ENCODE data around the gene ADAMTS9. TPM values are rescaled to one million over a fixed set of nuclear protein-coding genes. Genes with fewer than 3 reads are reported as not detected.

ADAMTS9 gene
- polyA plus RNA-seq, 1 experiment, result 0.16 TPM

DNA sequence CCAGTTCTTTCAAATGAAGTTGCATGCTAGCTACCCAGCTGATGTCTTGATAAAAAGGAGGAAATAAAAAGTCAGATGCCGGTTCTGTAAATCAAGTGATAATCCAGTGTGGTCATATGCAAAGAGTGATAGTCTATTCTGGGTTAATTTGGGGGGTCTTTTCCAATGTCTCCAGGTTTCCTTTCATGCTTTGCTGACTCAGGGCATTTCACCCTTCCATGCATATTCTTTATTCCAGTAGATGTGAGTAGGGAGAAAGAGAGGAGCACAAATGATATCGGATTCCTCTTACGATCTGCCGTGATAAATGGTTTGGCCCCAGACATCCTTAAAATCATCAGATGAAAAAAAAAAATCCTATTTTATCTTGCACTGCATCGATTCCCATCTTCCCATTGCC, 60.8 kb downstream of the ADAMTS9 start:
- CTCF ChIA-PET, result no interaction called here
- DNase-seq (ENCODE audit: low read depth), result no peak
- Histone ChIP-seq H3K36me3 (ENCODE audit: control insufficient read depth, insufficient read depth, low read length) (no peaks in the 10 kb centered on the region), H3K4me3 (ENCODE audit: low read depth, low read length) (no peak overlapping the region), H3K27me3 (ENCODE audit: control insufficient read depth, insufficient read depth, low read length) (no peaks in the 10 kb centered on the region)
- TF ChIP-seq, protein P1, sequence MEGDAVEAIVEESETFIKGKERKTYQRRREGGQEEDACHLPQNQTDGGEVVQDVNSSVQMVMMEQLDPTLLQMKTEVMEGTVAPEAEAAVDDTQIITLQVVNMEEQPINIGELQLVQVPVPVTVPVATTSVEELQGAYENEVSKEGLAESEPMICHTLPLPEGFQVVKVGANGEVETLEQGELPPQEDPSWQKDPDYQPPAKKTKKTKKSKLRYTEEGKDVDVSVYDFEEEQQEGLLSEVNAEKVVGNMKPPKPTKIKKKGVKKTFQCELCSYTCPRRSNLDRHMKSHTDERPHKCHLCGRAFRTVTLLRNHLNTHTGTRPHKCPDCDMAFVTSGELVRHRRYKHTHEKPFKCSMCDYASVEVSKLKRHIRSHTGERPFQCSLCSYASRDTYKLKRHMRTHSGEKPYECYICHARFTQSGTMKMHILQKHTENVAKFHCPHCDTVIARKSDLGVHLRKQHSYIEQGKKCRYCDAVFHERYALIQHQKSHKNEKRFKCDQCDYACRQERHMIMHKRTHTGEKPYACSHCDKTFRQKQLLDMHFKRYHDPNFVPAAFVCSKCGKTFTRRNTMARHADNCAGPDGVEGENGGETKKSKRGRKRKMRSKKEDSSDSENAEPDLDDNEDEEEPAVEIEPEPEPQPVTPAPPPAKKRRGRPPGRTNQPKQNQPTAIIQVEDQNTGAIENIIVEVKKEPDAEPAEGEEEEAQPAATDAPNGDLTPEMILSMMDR (IDR thresholded peaks at IDR 0.05; ENCODE audit: insufficient read depth, low read depth, low read length), result no peak
- POLR2A ChIA-PET, result no interaction called here

DNA sequence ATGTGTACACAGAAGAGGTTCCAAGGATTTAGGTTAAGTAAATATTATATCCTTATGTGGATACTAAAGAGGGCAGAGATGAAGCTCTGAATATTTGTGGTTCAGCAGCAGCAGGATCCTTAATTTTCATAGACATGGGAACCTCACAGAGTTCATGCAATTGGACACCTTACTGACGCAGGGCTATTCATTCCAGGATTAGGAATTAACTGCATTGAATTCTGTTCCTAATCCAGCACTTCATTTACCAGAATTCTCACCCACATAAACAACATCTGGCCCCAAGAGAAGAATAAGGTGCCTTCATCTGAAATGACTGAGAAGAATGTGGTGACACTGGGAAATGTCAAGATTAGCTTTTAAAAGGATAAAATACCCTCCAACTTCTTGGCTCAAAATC, 62.4 kb downstream of the ADAMTS9 start:
- DNase-seq (ENCODE audit: low read depth), result no peak
- ChIA-PET POLR2A (no interaction called here), CTCF (no interaction called here)

DNA sequence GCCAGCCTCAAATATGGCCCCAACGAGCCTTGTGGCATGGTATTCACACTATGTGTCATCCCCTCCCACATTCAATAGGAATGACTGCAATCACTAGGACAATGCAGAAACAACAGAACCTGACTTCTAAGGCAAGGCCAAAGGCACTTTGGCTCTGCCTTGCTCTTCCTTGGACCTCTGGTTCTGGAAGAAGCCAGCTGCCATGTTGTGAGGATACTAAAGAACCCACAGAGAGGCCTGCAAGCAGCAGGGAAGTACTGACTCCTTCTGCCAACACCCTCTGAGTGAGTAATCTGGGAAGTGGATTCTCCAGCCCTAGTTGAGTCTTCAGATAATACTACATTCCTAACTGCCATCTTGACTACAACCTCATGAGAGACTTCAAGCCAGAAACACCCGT, 64.7 kb downstream of the ADAMTS9 start:
- H3K36me3 ChIP-seq (ENCODE audit: control insufficient read depth, insufficient read depth, low read length), result no peaks in the 10 kb centered on the region
- POLR2A ChIA-PET, result no interaction called here
- CTCF ChIA-PET, result no interaction called here
- DNase-seq (ENCODE audit: low read depth), result no peak
- TF ChIP-seq, protein P1 (IDR thresholded peaks at IDR 0.05; ENCODE audit: insufficient read depth, low read depth, low read length), result no peak
- H3K27me3 ChIP-seq (ENCODE audit: control insufficient read depth, insufficient read depth, low read length), result no peaks in the 10 kb centered on the region
- H3K4me3 ChIP-seq (ENCODE audit: low read depth, low read length), result no peak overlapping the region

More for the DNA sequence above, 62.4 kb downstream of the ADAMTS9 start:
- TF ChIP-seq, protein P1 (IDR thresholded peaks at IDR 0.05; ENCODE audit: insufficient read depth, low read depth, low read length), result no peak
- Histone ChIP-seq H3K27me3 (ENCODE audit: control insufficient read depth, insufficient read depth, low read length) (no peaks in the 10 kb centered on the region), H3K4me3 (ENCODE audit: low read depth, low read length) (no peak overlapping the region), H3K36me3 (ENCODE audit: control insufficient read depth, insufficient read depth, low read length) (no peaks in the 10 kb centered on the region)

DNA sequence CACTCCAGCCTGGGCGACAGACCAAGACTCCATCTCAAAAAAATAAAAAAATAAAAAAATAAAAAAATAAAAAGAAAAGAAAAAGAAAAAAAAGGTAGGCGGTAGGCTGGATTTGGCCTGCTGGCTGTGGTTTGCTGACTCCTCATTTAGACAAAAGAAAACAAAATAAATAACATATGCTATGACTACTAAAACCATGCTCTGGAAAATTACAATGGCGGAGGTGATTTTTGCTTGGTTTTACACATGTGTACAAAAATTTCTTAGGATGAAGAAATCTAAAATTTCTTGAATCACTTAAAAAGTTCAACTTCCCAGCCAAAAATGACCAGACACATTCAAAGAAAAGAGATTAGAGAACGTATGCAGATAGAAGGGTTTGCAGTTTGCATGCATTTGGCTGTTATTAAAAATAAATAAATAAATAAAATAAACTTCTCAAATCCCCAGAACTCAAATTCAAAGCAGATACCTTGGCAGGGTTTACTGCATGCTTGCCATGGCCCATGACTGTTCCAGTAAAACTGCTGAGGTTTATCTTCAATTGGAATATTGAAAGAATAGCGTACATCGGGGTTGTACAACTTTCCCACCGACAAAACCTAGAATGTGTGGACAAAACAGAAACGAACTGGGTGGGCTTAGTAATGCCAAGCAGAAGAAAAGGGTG, 65.9 kb downstream of the ADAMTS9 start:
- TF ChIP-seq, protein P1 (IDR thresholded peaks at IDR 0.05; ENCODE audit: insufficient read depth, low read depth, low read length), result no peak
- H3K4me3 ChIP-seq (ENCODE audit: low read depth, low read length), result no peak overlapping the region
- H3K36me3 ChIP-seq (ENCODE audit: control insufficient read depth, insufficient read depth, low read length), result no peaks in the 10 kb centered on the region
- ChIA-PET CTCF (no interaction called here), POLR2A (no interaction called here)
- H3K27me3 ChIP-seq (ENCODE audit: control insufficient read depth, insufficient read depth, low read length), result no peaks in the 10 kb centered on the region
- no peak for DNase-seq (ENCODE audit: low read depth)

DNA sequence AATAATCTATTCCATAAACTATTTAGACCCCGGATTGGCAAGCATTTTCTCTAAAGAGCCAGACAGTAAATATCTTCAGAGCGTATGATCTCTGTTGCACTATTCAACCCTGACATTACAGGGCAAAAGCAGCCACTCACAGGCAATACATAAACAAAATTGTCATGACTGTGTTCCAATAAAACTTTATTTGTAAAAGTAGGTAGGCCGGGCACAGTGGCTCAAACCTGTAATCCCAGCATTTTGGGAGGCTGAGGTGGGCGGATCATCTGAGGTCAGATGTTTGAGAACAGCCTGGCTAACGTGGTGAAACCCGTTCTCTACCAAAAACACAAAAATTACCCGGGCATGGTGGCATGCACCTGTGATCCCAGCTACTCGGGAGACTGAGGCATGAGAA, 66.5 kb downstream of the ADAMTS9 start:
- Histone ChIP-seq H3K4me3 (ENCODE audit: low read depth, low read length) (no peak overlapping the region), H3K36me3 (ENCODE audit: control insufficient read depth, insufficient read depth, low read length) (no peaks in the 10 kb centered on the region), H3K27me3 (ENCODE audit: control insufficient read depth, insufficient read depth, low read length) (no peaks in the 10 kb centered on the region)
- no peak for DNase-seq (ENCODE audit: low read depth)
- ChIA-PET CTCF (interaction anchor here (1.7 kb wide), 1 partner anchor 88 kb away, joined by 3 read pairs; no protein-coding TSS in a partner anchor), POLR2A (no interaction called here)
- TF ChIP-seq, protein P1 (IDR thresholded peaks at IDR 0.05; ENCODE audit: insufficient read depth, low read depth, low read length), result no peak

Measured in BJ (cell line).